Caco-2 (cell line): ENCODE measurements around the gene NUTF2. TPM values are rescaled to one million over a fixed set of nuclear protein-coding genes. Genes with fewer than 3 reads are reported as not detected.
"Not testable (repeated sequence)": the region's sequence is repeated elsewhere in the genome, so short reads cannot be mapped to it uniquely, and the experiment has no call there.

ENCODE experiments used
- BruUV-seq: library from RNA; stranded (reverse); fragments of 400-500 nt; replicated peaks from 2 replicates; lab custom pipeline; 2021; lab: Mats Ljungman, UMichigan
- CTCF ChIA-PET: fragments of 300-600 bp; sonication (Branson Sonifier 250); formaldehyde crosslinking; loops from one replicate; lab custom pipeline; 2022; ENCODE audit warnings: antibody characterized with exemption; lab: Charles Lee
- POLR2A ChIA-PET: fragments of 300-600 bp; sonication (Branson Sonifier 250); formaldehyde crosslinking; loops from one replicate; lab custom pipeline; 2022; ENCODE audit warnings: antibody characterized with exemption; lab: Charles Lee
- DNase-seq, 2 experiments: peaks; one replicate each; pipeline versions ENCODE4 v3.0.0 to v3.0.0-alpha.2; 2020 to 2022
- H3K27me3 ChIP-seq: replicated peaks from 2 replicates; pipeline ENCODE4 v1.6.0; 2011; ENCODE audit warnings: low read length; ENCODE audit not compliant: control insufficient read depth, insufficient read depth
- H3K36me3 ChIP-seq: 2 replicates; pipeline ENCODE4 v1.5.1; 2011; ENCODE audit warnings: low read length; ENCODE audit not compliant: control insufficient read depth, insufficient read depth
- H3K4me1 ChIP-seq: fragments of 250-450 bp; sonication (Bioruptor Pico); 2 replicates; pipeline ENCODE4 v1.5.1; 2020; ENCODE audit warnings: mild to moderate bottlenecking
- H3K4me3 ChIP-seq: 2 replicates; pipeline ENCODE4 v1.5.1; 2011; ENCODE audit warnings: low read depth, mild to moderate bottlenecking, control low read depth, low read length
- H3K9me3 ChIP-seq: fragments of 250-450 bp; sonication (Bioruptor Pico); 2 replicates; pipeline ENCODE4 v1.5.1; 2020; ENCODE audit warnings: mild to moderate bottlenecking, moderate library complexity
- H3K27ac Mint-ChIP-seq: one replicate; pipeline ENCODE4 v1.8.0; 2022; ENCODE audit warnings: mixed read lengths; ENCODE audit not compliant: unreplicated experiment
- H3K27me3 Mint-ChIP-seq: one replicate; pipeline ENCODE4 v1.8.0; 2022; ENCODE audit warnings: mixed read lengths; ENCODE audit not compliant: insufficient read depth, unreplicated experiment
- H3K36me3 Mint-ChIP-seq: one replicate; pipeline ENCODE4 v1.8.0; 2022; ENCODE audit warnings: mild to moderate bottlenecking, mixed read lengths; ENCODE audit not compliant: insufficient read depth, unreplicated experiment
- H3K4me1 Mint-ChIP-seq: one replicate; pipeline ENCODE4 v1.8.0; 2022; ENCODE audit warnings: low read depth, mixed read lengths; ENCODE audit not compliant: unreplicated experiment
- H3K4me3 Mint-ChIP-seq: one replicate; pipeline ENCODE4 v1.8.0; 2022; ENCODE audit warnings: mild to moderate bottlenecking, moderate library complexity, mixed read lengths; ENCODE audit not compliant: unreplicated experiment
- H3K9me3 Mint-ChIP-seq: one replicate; pipeline ENCODE4 v1.8.0; 2022; ENCODE audit warnings: mixed read lengths; ENCODE audit not compliant: unreplicated experiment
- intact Hi-C: fragments of 100-400 bp; cut with micrococcal nuclease; formaldehyde crosslinking; loops from one replicate; pipeline ENCODE4 v1.10.0; 2022; ENCODE audit not compliant: unreplicated experiment
- total RNA-seq: library from RNA; stranded (reverse); gene quantifications from 2 replicates; pipeline ENCODE4 v1.2.3, GENCODE V29; 2022
- TF ChIP-seq, protein P1 (sequence below), 2 experiments: fragments of 200-600 bp in 1 of 2; IDR thresholded peaks; 1 replicate in 1 of 2; 2 replicates in 1 of 2; pipeline versions ENCODE4 v1.5.1 to v1.8.0; 2011 to 2022; ENCODE audit warnings: antibody characterized with exemption in 1 of 2, control low read depth in 1 of 2, inconsistent platforms in 1 of 2, low read depth in 1 of 2, low read length in 1 of 2, mild to moderate bottlenecking in 1 of 2, moderate library complexity in 1 of 2; ENCODE audit not compliant: insufficient read depth in 1 of 2, severe bottlenecking in 1 of 2, unreplicated experiment in 1 of 2

The NUTF2 gene
- total RNA-seq, 1 experiment from 2014 or later, result 239 TPM

DNA sequence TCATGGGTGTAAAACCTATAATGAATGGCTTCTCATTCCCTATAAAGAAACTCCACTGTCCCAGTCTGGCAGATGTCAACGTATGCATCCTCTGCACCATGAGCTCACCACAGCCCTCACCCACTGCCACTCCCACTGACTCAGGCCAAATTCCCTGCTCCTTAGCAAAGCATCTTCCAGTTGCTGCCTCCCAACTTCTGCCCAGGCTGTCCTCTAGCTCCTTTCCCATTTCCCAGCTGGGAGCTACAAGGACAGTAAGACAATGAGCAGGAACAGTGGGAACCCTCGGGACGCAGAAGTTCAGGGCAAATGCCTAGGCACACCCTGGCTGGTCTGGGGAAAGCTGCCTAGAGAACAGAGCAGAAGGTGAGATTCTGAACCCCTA is 13.7 kb upstream of the NUTF2 start:
- peak overlapping the region; percentile 99 for H3K4me3 Mint-ChIP-seq
- Histone ChIP-seq H3K36me3 (peaks cover 11% of the 10 kb centered on the region), H3K27me3 (no peaks in the 10 kb centered on the region), H3K9me3 (no peaks in the 10 kb centered on the region), H3K4me3 (peak overlapping the region; percentile 83), H3K4me1 (no peaks in the 10 kb centered on the region; the same call in 1 of the 2 replicates)
- ChIA-PET POLR2A (interaction anchor here (1.0 to 1.5 kb wide), 5 partner anchors 16 to 114 kb away, joined by 3 to 7 read pairs (median 3); partner anchors contain the start of genes GFOD2, RANBP10 and TSNAXIP1), CTCF (interaction anchor here (1.0 to 2.1 kb wide), 8 partner anchors 13 to 312 kb away, joined by 3 to 14 read pairs (median 6); partner anchors contain the start of genes GFOD2, NUTF2, RANBP10 and TSNAXIP1)
- H3K27ac Mint-ChIP-seq, result peak overlapping the region; percentile 92
- no peaks in the 10 kb centered on the region for H3K27me3 Mint-ChIP-seq
- no peak for DNase-seq
- H3K9me3 Mint-ChIP-seq, result no peaks in the 10 kb centered on the region
- no TSS peak for BruUV-seq
- intact Hi-C loops, result no loop called here
- H3K36me3 Mint-ChIP-seq, result peaks cover 24% of the 10 kb centered on the region
- TF ChIP-seq, protein P1, sequence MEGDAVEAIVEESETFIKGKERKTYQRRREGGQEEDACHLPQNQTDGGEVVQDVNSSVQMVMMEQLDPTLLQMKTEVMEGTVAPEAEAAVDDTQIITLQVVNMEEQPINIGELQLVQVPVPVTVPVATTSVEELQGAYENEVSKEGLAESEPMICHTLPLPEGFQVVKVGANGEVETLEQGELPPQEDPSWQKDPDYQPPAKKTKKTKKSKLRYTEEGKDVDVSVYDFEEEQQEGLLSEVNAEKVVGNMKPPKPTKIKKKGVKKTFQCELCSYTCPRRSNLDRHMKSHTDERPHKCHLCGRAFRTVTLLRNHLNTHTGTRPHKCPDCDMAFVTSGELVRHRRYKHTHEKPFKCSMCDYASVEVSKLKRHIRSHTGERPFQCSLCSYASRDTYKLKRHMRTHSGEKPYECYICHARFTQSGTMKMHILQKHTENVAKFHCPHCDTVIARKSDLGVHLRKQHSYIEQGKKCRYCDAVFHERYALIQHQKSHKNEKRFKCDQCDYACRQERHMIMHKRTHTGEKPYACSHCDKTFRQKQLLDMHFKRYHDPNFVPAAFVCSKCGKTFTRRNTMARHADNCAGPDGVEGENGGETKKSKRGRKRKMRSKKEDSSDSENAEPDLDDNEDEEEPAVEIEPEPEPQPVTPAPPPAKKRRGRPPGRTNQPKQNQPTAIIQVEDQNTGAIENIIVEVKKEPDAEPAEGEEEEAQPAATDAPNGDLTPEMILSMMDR (IDR thresholded peaks at IDR 0.05; ENCODE audit: insufficient read depth in 1 of 2, low read depth in 1 of 2, low read length in 1 of 2, severe bottlenecking in 1 of 2, unreplicated experiment in 1 of 2), result no peak
- peaks cover 6% of the 10 kb centered on the region for H3K4me1 Mint-ChIP-seq

DNA sequence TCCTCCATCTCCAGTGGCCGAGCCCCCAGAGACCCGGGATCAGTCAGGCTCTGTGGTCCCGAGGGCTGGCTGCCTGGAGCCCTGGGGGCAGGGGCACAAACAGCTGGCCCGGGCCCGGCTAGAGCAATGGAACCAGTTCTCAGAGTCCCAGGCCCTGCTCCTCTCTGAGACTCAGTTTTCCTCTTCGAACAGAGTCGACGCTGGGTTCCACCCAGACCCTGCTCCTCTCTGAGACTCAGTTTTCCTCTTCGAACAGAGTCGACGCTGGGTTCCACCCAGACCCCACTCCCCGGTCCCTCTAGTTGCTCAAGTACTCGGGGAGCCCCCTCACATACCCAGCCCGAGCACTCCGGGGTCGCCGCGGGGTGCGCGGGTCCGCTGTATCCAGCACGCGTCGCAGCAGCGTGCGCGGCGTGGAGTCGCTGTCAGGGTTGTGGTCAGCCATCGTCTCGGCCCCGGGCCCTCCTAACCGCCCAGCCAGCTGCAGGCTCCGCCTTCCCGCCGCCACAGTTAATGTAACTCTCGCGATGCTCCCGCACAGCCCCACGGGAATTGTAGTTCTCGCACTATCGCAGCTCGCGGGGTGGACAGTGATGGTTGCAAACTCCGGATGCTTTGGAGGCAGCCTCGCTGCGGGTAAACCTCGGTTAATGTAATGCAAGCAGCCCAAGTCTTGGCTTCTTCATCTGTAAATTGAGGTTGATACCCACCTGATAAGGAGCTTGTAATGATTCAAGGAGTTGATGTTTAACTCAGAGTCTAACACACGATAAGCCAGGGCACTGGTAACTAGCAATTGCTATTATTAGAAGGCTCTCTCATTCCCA is 13.1 kb upstream of the NUTF2 start:
- no peaks in the 10 kb centered on the region for H3K27me3 Mint-ChIP-seq
- H3K9me3 Mint-ChIP-seq, result no peaks in the 10 kb centered on the region
- peak overlapping the region; percentile 99 for H3K4me3 Mint-ChIP-seq
- intact Hi-C loops, result no loop called here
- Histone ChIP-seq H3K4me1 (no peaks in the 10 kb centered on the region; the same call in 1 of the 2 replicates), H3K9me3 (no peaks in the 10 kb centered on the region), H3K36me3 (peaks cover 11% of the 10 kb centered on the region), H3K27me3 (no peaks in the 10 kb centered on the region), H3K4me3 (peak overlapping the region; percentile 83)
- CTCF ChIA-PET, result interaction anchor here (0.6 to 2.1 kb wide), 11 partner anchors 12 to 313 kb away, joined by 3 to 14 read pairs (median 6); partner anchors contain the start of genes GFOD2, NUTF2, RANBP10 and TSNAXIP1
- peak; percentile 94 to 96 for DNase-seq
- H3K27ac Mint-ChIP-seq, result peak overlapping the region; percentile 92
- TSS peak; percentile 41 for BruUV-seq
- H3K4me1 Mint-ChIP-seq, result peaks cover 6% of the 10 kb centered on the region
- POLR2A ChIA-PET, result interaction anchor here (0.7 to 1.5 kb wide), 8 partner anchors 13 to 114 kb away, joined by 3 to 7 read pairs (median 3); partner anchors contain the start of genes GFOD2, NUTF2, PSMB10 and RANBP10
- peaks cover 20% of the 10 kb centered on the region for H3K36me3 Mint-ChIP-seq
- TF ChIP-seq, protein P1 (IDR thresholded peaks at IDR 0.05; ENCODE audit: insufficient read depth in 1 of 2, low read depth in 1 of 2, low read length in 1 of 2, severe bottlenecking in 1 of 2, unreplicated experiment in 1 of 2), result no peak

DNA sequence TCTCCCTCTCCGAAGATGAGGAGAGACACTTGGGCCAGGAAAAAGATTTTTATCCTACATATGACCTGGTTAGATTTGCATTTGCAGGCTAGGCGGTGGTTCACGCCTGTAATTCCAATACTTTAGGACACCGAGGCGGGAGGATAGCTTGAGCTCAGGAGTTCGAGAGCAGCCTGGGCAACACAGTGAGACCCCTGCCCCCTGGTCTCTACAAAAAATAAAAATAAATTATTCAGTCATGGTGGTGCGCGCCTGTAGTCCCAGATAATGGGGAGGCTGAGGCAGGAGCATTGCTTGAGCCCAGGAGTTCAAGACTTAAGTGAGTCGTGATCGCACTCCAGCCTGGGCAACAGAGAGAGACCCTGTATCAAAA is 12.5 kb upstream of the NUTF2 start:
- Mint-ChIP-seq H3K36me3 (peaks cover 14% of the 10 kb centered on the region), H3K27ac (no peak overlapping the region), H3K4me3 (peak overlapping the region; percentile 99), H3K4me1 (peaks cover 6% of the 10 kb centered on the region), H3K27me3 (no peaks in the 10 kb centered on the region), H3K9me3 (no peaks in the 10 kb centered on the region)
- TF ChIP-seq, protein P1 (IDR thresholded peaks at IDR 0.05; ENCODE audit: insufficient read depth in 1 of 2, low read depth in 1 of 2, low read length in 1 of 2, severe bottlenecking in 1 of 2, unreplicated experiment in 1 of 2), result no peak
- intact Hi-C loops, result no loop called here
- H3K4me1 ChIP-seq, result no peaks in the 10 kb centered on the region; the same call in 1 of the 2 replicates
- H3K36me3 ChIP-seq, result peaks cover 11% of the 10 kb centered on the region
- BruUV-seq, result no TSS peak
- ChIA-PET POLR2A (interaction anchor here (0.8 to 1.5 kb wide), 6 partner anchors 12 to 115 kb away, joined by 3 to 7 read pairs (median 4); partner anchors contain the start of genes GFOD2, NUTF2, PSMB10 and RANBP10), CTCF (interaction anchor here (0.6 to 2.1 kb wide), 9 partner anchors 12 to 287 kb away, joined by 3 to 14 read pairs (median 7); partner anchors contain the start of genes NUTF2, RANBP10 and TSNAXIP1)
- H3K9me3 ChIP-seq, result no peaks in the 10 kb centered on the region
- DNase-seq, result no peak
- H3K27me3 ChIP-seq, result no peaks in the 10 kb centered on the region
- peak overlapping the region; percentile 83 for H3K4me3 ChIP-seq

DNA sequence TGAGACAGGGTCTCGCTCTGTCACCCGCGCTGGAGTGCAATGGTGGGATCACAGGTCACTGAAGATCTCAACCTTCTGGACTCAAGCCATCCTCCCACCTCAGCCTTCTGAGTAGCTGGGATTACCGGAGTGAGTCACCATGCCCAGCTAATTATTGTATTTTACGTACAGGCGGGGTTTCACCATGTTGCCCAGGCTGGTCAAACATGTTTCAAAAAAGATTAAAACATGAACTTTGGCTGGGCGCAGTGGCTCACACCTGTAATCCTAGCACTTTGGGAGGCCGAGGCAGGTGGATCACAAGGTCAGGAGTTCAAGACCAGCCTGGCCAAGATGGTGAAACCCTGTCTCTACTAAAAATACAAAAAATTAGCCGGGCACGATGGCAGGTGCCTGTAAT is 9.5 kb upstream of the NUTF2 start:
- H3K4me3 ChIP-seq, POLR2A ChIA-PET, H3K27ac Mint-ChIP-seq, H3K27me3 Mint-ChIP-seq, intact Hi-C loops, H3K4me1 Mint-ChIP-seq, BruUV-seq, H3K36me3 ChIP-seq, H3K9me3 Mint-ChIP-seq, H3K27me3 ChIP-seq, H3K4me1 ChIP-seq, H3K4me3 Mint-ChIP-seq, H3K9me3 ChIP-seq, DNase-seq: not testable (repeated sequence)
- CTCF ChIA-PET, result interaction anchor here (0.6 kb wide), 1 partner anchor 9 kb away, joined by 3 read pairs; no protein-coding TSS in a partner anchor
- peaks cover 20% of the 10 kb centered on the region for H3K36me3 Mint-ChIP-seq
